Activated B cell treated with CpG ODN at 0.5 μM for 24 hours (primary cell): Measurements from ENCODE around the gene CCDC71. TPM values are rescaled to one million over a fixed set of nuclear protein-coding genes. Genes with fewer than 3 reads are reported as not detected.
A peak's percentile ranks its signal among the peaks of the same experiment; 100 is the strongest.

ENCODE experiments used
- ATAC-seq: fragments of 200-7000 bp; cut with Tn5 transposase; one replicate; pipeline ENCODE4 v1.10.0; 2021; ENCODE audit warnings: low read depth, mild to moderate bottlenecking, moderate library complexity
- CTCF ChIA-PET: fragments of 350-600 bp; sonication (Branson Sonifier 250); formaldehyde crosslinking; loops from one replicate; lab custom pipeline; 2021; ENCODE audit warnings: antibody characterized with exemption; lab: Charles Lee
- POLR2A ChIA-PET: fragments of 350-600 bp; sonication (Branson Sonifier 250); formaldehyde crosslinking; loops from one replicate; lab custom pipeline; 2021; ENCODE audit warnings: antibody characterized with exemption; lab: Charles Lee
- DNase-seq: peaks from one replicate; pipeline ENCODE4 v3.0.0; 2022
- H3K27ac Mint-ChIP-seq: one replicate; pipeline ENCODE4 v1.8.0; 2020; ENCODE audit warnings: mixed read lengths
- H3K27me3 Mint-ChIP-seq: one replicate; pipeline ENCODE4 v1.8.0; 2021; ENCODE audit warnings: mixed read lengths
- H3K36me3 Mint-ChIP-seq: one replicate; pipeline ENCODE4 v1.8.0; 2021; ENCODE audit warnings: low read depth, mixed read lengths
- H3K4me1 Mint-ChIP-seq: one replicate; pipeline ENCODE4 v1.8.0; 2021; ENCODE audit warnings: mixed read lengths
- H3K4me3 Mint-ChIP-seq: one replicate; pipeline ENCODE4 v1.8.0; 2020; ENCODE audit warnings: mild to moderate bottlenecking, mixed read lengths
- H3K9me3 Mint-ChIP-seq: one replicate; pipeline ENCODE4 v1.8.0; 2020; ENCODE audit warnings: mixed read lengths
- CTCF ChIP-seq: fragments of 200-600 bp; IDR thresholded peaks from one replicate; pipeline ENCODE4 v1.8.0; 2022; ENCODE audit warnings: antibody characterized with exemption, mild to moderate bottlenecking
- intact Hi-C: fragments of 100-400 bp; cut with micrococcal nuclease; formaldehyde crosslinking; loops from one replicate; pipeline ENCODE4 v1.15.1; 2024
- total RNA-seq: library from RNA; stranded (reverse); gene quantifications from 2 replicates; pipeline ENCODE4 v1.2.3, GENCODE V29; 2022

CCDC71 gene
- total RNA-seq, 1 donor from 2014 or later, result 28.3 TPM

GRCh38 chr3:49173792-49174170 lies 7.7 kb upstream of the CCDC71 start:
- no peak overlapping the region for H3K27ac Mint-ChIP-seq
- ATAC-seq (no peak), DNase-seq (no peak)
- H3K4me3 Mint-ChIP-seq, result no peak overlapping the region
- H3K9me3 Mint-ChIP-seq, result no peaks in the 10 kb centered on the region
- H3K27me3 Mint-ChIP-seq, result peaks cover 2% of the 10 kb centered on the region
- no peaks in the 10 kb centered on the region for H3K36me3 Mint-ChIP-seq
- ChIA-PET CTCF (no interaction called here), POLR2A (no interaction called here)
- no peak for TF ChIP-seq CTCF
- peaks cover 5% of the 10 kb centered on the region for H3K4me1 Mint-ChIP-seq
- intact Hi-C loops, result loop anchor here (5.0 kb wide), 1 partner anchor 124 kb away; no protein-coding TSS in a partner anchor

GRCh38 chr3:49173116-49173791 lies 7.1 kb upstream of the CCDC71 start:
- ChIA-PET CTCF (interaction anchor here (1.2 kb wide), 1 partner anchor 276 kb away, joined by 4 read pairs; no protein-coding TSS in a partner anchor), POLR2A (no interaction called here)
- intact Hi-C loops, result loop anchor here (5.0 kb wide), 1 partner anchor 124 kb away; no protein-coding TSS in a partner anchor

GRCh38 chr3:49172551-49173041 lies 6.5 kb upstream of the CCDC71 start:
- DNase-seq, result no peak
- Mint-ChIP-seq H3K27me3 (peaks cover 2% of the 10 kb centered on the region), H3K36me3 (no peaks in the 10 kb centered on the region), H3K4me1 (peaks cover 5% of the 10 kb centered on the region), H3K4me3 (no peak overlapping the region), H3K9me3 (no peaks in the 10 kb centered on the region), H3K27ac (no peak overlapping the region)
- ChIA-PET POLR2A (no interaction called here), CTCF (interaction anchor here (1.2 kb wide), 1 partner anchor 277 kb away, joined by 4 read pairs; no protein-coding TSS in a partner anchor)
- intact Hi-C loops, result loop anchor here (5.0 kb wide), 1 partner anchor 125 kb away; no protein-coding TSS in a partner anchor
- ATAC-seq, result no peak
- TF ChIP-seq CTCF, result no peak

More at GRCh38 chr3:49173116-49173791, 7.1 kb upstream of the CCDC71 start:
- H3K27me3 Mint-ChIP-seq, result peaks cover 2% of the 10 kb centered on the region
- DNase-seq, result no peak
- no peaks in the 10 kb centered on the region for H3K9me3 Mint-ChIP-seq
- ATAC-seq, result no peak
- no peak overlapping the region for H3K4me3 Mint-ChIP-seq
- H3K4me1 Mint-ChIP-seq, result peaks cover 5% of the 10 kb centered on the region
- no peak overlapping the region for H3K27ac Mint-ChIP-seq
- H3K36me3 Mint-ChIP-seq, result no peaks in the 10 kb centered on the region
- TF ChIP-seq CTCF, result no peak

- Mint-ChIP-seq H3K27ac (no peak overlapping the region), H3K36me3 (no peaks in the 10 kb centered on the region), H3K9me3 (no peaks in the 10 kb centered on the region), H3K27me3 (peaks cover 2% of the 10 kb centered on the region), H3K4me3 (peak overlapping the region; percentile 44), H3K4me1 (peaks cover 5% of the 10 kb centered on the region)
- TF ChIP-seq CTCF, result no peak
- ChIA-PET CTCF (interaction anchor here (0.6 to 2.4 kb wide), 4 partner anchors 8 to 1006 kb away, joined by 3 to 14 read pairs (median 5); no protein-coding TSS in a partner anchor), POLR2A (interaction anchor here (1.3 to 1.7 kb wide), 3 partner anchors 52 to 78 kb away, joined by 4 to 6 read pairs (median 6); partner anchors contain the start of genes QRICH1 and USP19)
- DNase-seq (no peak), ATAC-seq (no peak)
- intact Hi-C loops, result loop anchor here (1.0 to 5.0 kb wide), 4 partner anchors 77 to 277 kb away; partner anchors contain the start of genes C3orf62 and QRICH1
Observed at GRCh38 chr3:49171775-49172500, 5.8 kb upstream of the CCDC71 start.
